H1 (cell line): ENCODE results near the gene KDM6A. TPM values are rescaled to one million over a fixed set of nuclear protein-coding genes. Genes with fewer than 3 reads are reported as not detected.

ENCODE experiments used
- CTCF ChIA-PET: fragments of 300-600 bp; sonication (Branson Sonifier 250); formaldehyde crosslinking; loops from one replicate; lab custom pipeline; 2021; ENCODE audit not compliant: partially characterized antibody; lab: Charles Lee
- POLR2A ChIA-PET: fragments of 300-600 bp; sonication (Branson Sonifier 250); formaldehyde crosslinking; loops from one replicate; lab custom pipeline; 2021; ENCODE audit warnings: inconsistent platforms; ENCODE audit not compliant: partially characterized antibody; lab: Charles Lee
- DNase-seq, 2 experiments: peaks; one replicate each; pipeline versions ENCODE4 v3.0.0 to v3.0.0-alpha.2; 2010 to 2022; ENCODE audit warnings: low spot score in 2 of 2, low read depth in 1 of 2, mixed read lengths in 1 of 2
- FAIRE-seq: peaks from 2 replicates; lab custom pipeline; 2011; peaks lifted over from hg19 to GRCh38; lab: Jason Lieb, UNC
- H2AFZ ChIP-seq: 2 replicates; pipeline ENCODE4 v1.8.1; 2012; ENCODE audit warnings: low read length, inconsistent platforms
- H2AK5ac ChIP-seq: 2 replicates; pipeline ENCODE4 v1.6.1; 2013; ENCODE audit warnings: low read depth, low read length
- H2BK120ac ChIP-seq: replicated peaks from 2 replicates; pipeline ENCODE3; 2013; ENCODE audit warnings: low read depth, low read length, inconsistent platforms
- H2BK12ac ChIP-seq: 2 replicates; pipeline ENCODE4 v1.6.1; 2013; ENCODE audit warnings: low read depth, low read length
- H2BK15ac ChIP-seq: 2 replicates; pipeline ENCODE4 v1.6.1; 2013; ENCODE audit warnings: low read length
- H2BK20ac ChIP-seq: 2 replicates; pipeline ENCODE4 v1.6.1; 2013; ENCODE audit warnings: low read length
- H2BK5ac ChIP-seq: 2 replicates; pipeline ENCODE4 v1.6.1; 2013; ENCODE audit warnings: low read depth, low read length
- H3K14ac ChIP-seq: 2 replicates; pipeline ENCODE4 v1.6.1; 2013; ENCODE audit warnings: inconsistent platforms; ENCODE audit not compliant: insufficient read length
- H3K18ac ChIP-seq: 2 replicates; pipeline ENCODE4 v1.6.1; 2013; ENCODE audit warnings: low read length; ENCODE audit errors: extremely low read depth
- H3K23ac ChIP-seq: 2 replicates; pipeline ENCODE4 v1.6.1; 2013; ENCODE audit warnings: inconsistent platforms; ENCODE audit not compliant: insufficient read length
- H3K23me2 ChIP-seq: 2 replicates; pipeline ENCODE4 v1.6.1; 2013; ENCODE audit warnings: low read depth, low read length
- H3K27ac ChIP-seq: 2 replicates; pipeline ENCODE4 v1.6.1; 2011; ENCODE audit warnings: low read depth, low read length, inconsistent platforms
- H3K27me3 ChIP-seq, 4 experiments: replicated peaks in 1 of 4; 1 replicate in 1 of 4; 2 replicates in 3 of 4; pipeline versions ENCODE4 v1.6.1 to v1.8.1; 2011 to 2013; ENCODE audit warnings: low read length in 3 of 4, mild to moderate bottlenecking in 3 of 4, inconsistent platforms in 2 of 4, mixed read lengths in 2 of 4, moderate library complexity in 1 of 4; ENCODE audit not compliant: control insufficient read depth in 3 of 4, insufficient read depth in 3 of 4; ENCODE audit errors: extremely low read depth in 1 of 4
- H3K36me3 ChIP-seq, 4 experiments: 2 replicates each; pipeline versions ENCODE4 v1.6.1 to v1.8.1; 2011 to 2013; ENCODE audit warnings: mild to moderate bottlenecking in 4 of 4, low read length in 3 of 4, moderate library complexity in 2 of 4, control low read depth in 1 of 4, inconsistent platforms in 1 of 4; ENCODE audit not compliant: insufficient read depth in 4 of 4, control insufficient read depth in 2 of 4
- H3K4ac ChIP-seq: replicated peaks from 2 replicates; pipeline ENCODE3; 2013; ENCODE audit warnings: low read length, low read depth, mixed read lengths, inconsistent platforms; ENCODE audit not compliant: insufficient read length
- H3K4me1 ChIP-seq, 4 experiments: replicated peaks in 1 of 4; 1 replicate in 1 of 4; 2 replicates in 3 of 4; pipeline versions ENCODE4 v1.6.1 to v1.8.1; 2011 to 2013; ENCODE audit warnings: low read length in 3 of 4, inconsistent platforms in 2 of 4, mixed read lengths in 1 of 4; ENCODE audit not compliant: insufficient read depth in 4 of 4, control insufficient read depth in 3 of 4
- H3K4me2 ChIP-seq, 2 experiments: 2 replicates each; pipeline versions ENCODE4 v1.6.1 to v1.8.1; 2011 to 2013; ENCODE audit warnings: low read depth in 2 of 2, low read length in 2 of 2, control low read depth in 1 of 2, inconsistent platforms in 1 of 2, mild to moderate bottlenecking in 1 of 2; ENCODE audit not compliant: insufficient read depth in 1 of 2
- H3K4me3 ChIP-seq, 4 experiments: fragments of 200-600, 300-600 bp in 1 of 4; sonication (generic), shearing (Covaris generic), sonication (Bioruptor Twin) in 1 of 4; 2 replicates each; pipeline versions ENCODE4 v1.5.1 to v1.8.1; 2011 to 2016; ENCODE audit warnings: low read length in 4 of 4, low read depth in 3 of 4, control low read depth in 2 of 4, inconsistent platforms in 2 of 4, mild to moderate bottlenecking in 2 of 4, mixed read lengths in 1 of 4, moderate library complexity in 1 of 4; ENCODE audit not compliant: insufficient read depth in 2 of 4; ENCODE audit errors: extremely low read depth in 1 of 4
- H3K56ac ChIP-seq: replicated peaks from 2 replicates; pipeline ENCODE3; 2013; ENCODE audit warnings: low read depth, mild to moderate bottlenecking, mixed read lengths, low read length, inconsistent platforms; ENCODE audit not compliant: insufficient read length
- H3K79me1 ChIP-seq: 2 replicates; pipeline ENCODE4 v1.6.1; 2013; ENCODE audit warnings: low read depth, low read length, control low read depth
- H3K79me2 ChIP-seq, 2 experiments: 2 replicates each; pipeline versions ENCODE4 v1.6.1 to v1.8.1; 2012 to 2013; ENCODE audit warnings: low read length in 2 of 2, mild to moderate bottlenecking in 2 of 2, inconsistent platforms in 1 of 2; ENCODE audit not compliant: insufficient read depth in 2 of 2, control insufficient read depth in 1 of 2
- H3K9ac ChIP-seq, 4 experiments: replicated peaks in 1 of 4; 1 replicate in 1 of 4; 2 replicates in 3 of 4; pipeline versions ENCODE4 v1.6.1 to v1.8.1; 2011 to 2013; ENCODE audit warnings: low read depth in 3 of 4, low read length in 3 of 4, control low read depth in 2 of 4, mild to moderate bottlenecking in 2 of 4, moderate library complexity in 2 of 4, inconsistent platforms in 1 of 4; ENCODE audit errors: extremely low read depth in 1 of 4
- H3K9me3 ChIP-seq, 2 experiments: 2 replicates each; pipeline versions ENCODE4 v1.6.1 to v1.8.1; 2012 to 2013; ENCODE audit warnings: mild to moderate bottlenecking in 2 of 2, moderate library complexity in 2 of 2, control low read depth in 1 of 2, inconsistent platforms in 1 of 2, low read depth in 1 of 2, low read length in 1 of 2, mixed read lengths in 1 of 2; ENCODE audit not compliant: insufficient read depth in 2 of 2
- H4K20me1 ChIP-seq, 2 experiments: replicated peaks in 1 of 2; 2 replicates each; pipeline versions ENCODE3 to v1.8.1; 2011 to 2013; ENCODE audit warnings: inconsistent platforms in 2 of 2, low read length in 2 of 2, mild to moderate bottlenecking in 1 of 2; ENCODE audit not compliant: insufficient read depth in 2 of 2, control insufficient read depth in 1 of 2
- H4K5ac ChIP-seq: 2 replicates; pipeline ENCODE4 v1.6.1; 2013; ENCODE audit warnings: low read length, low read depth, mixed read lengths, inconsistent platforms; ENCODE audit not compliant: insufficient read length
- H4K8ac ChIP-seq: 2 replicates; pipeline ENCODE4 v1.8.0; 2013; ENCODE audit warnings: mild to moderate bottlenecking, moderate library complexity, low read length, inconsistent platforms; ENCODE audit not compliant: insufficient read depth; ENCODE audit errors: extremely low read depth
- H4K91ac ChIP-seq: replicated peaks from 2 replicates; pipeline ENCODE3; 2013; ENCODE audit warnings: low read length, mixed read lengths, inconsistent platforms; ENCODE audit not compliant: insufficient read length
- ASH2L ChIP-seq: fragments of 200-600, 300-600 bp; sonication (generic); IDR thresholded peaks from one replicate; pipeline ENCODE4 v1.7.1; 2017; ENCODE audit warnings: low read length
- ATF2 ChIP-seq: IDR thresholded peaks from 2 replicates; pipeline ENCODE4 v1.6.1; 2012; ENCODE audit warnings: low read length, inconsistent platforms
- CEBPB ChIP-seq: IDR thresholded peaks from 2 replicates; pipeline ENCODE4 v1.6.1; 2012; ENCODE audit warnings: low read depth, low read length
- HDAC6 ChIP-seq: IDR thresholded peaks from one replicate; pipeline ENCODE4 v1.7.1; 2012; ENCODE audit warnings: low read depth, mild to moderate bottlenecking, inconsistent platforms, low read length, moderate library complexity
- PHF8 ChIP-seq: fragments of 200-600 bp; sonication (generic); conservative IDR thresholded peaks from 2 replicates; pipeline ENCODE4 v1.7.1; 2012; ENCODE audit warnings: low read depth, mild to moderate bottlenecking, inconsistent platforms, low read length, moderate library complexity
- RBBP5 ChIP-seq: IDR thresholded peaks from 2 replicates; pipeline ENCODE4 v1.7.1; 2012; ENCODE audit warnings: low read depth, mild to moderate bottlenecking, inconsistent platforms, low read length, moderate library complexity, borderline replicate concordance
- SP1 ChIP-seq: IDR thresholded peaks from 2 replicates; pipeline ENCODE4 v1.6.1; 2011; ENCODE audit warnings: low read depth, low read length
- YY1 ChIP-seq: IDR thresholded peaks from 2 replicates; pipeline ENCODE4 v1.6.1; 2011; ENCODE audit warnings: low read depth, mild to moderate bottlenecking, low read length
- ZNF274 ChIP-seq: IDR thresholded peaks from 2 replicates; pipeline ENCODE4 v1.7.0; 2012; ENCODE audit warnings: low read length, borderline replicate concordance; ENCODE audit errors: extremely low read depth
- WGBS, 2 experiments: shearing (Covaris generic) in 1 of 2; methylation state at CpG; one replicate each; pipeline versions ENCODE4 v1.1.6 to v1.1.7; 2013 to 2015; ENCODE audit warnings: low lambda C conversion rate in 2 of 2, mixed read lengths in 2 of 2, inconsistent platforms in 1 of 2, low coverage in 1 of 2, missing lambda C conversion rate in 1 of 2; ENCODE audit not compliant: insufficient replicate concordance in 2 of 2, insufficient coverage in 1 of 2, insufficient read length in 1 of 2; ENCODE audit errors: extremely low coverage in 1 of 2, missing lambda C conversion rate in 1 of 2; 5-methylcytosine and 5-hydroxymethylcytosine counted together
- polyA plus RNA-seq, 7 experiments: library from polyadenylated mRNA; depleted of rRNA in 3 of 7; stranded (reverse) in 5 of 7; unstranded in 2 of 7; fragments of >200 nt in 5 of 7; fragments of 200-250 nt in 2 of 7; gene quantifications; 1 replicate in 5 of 7; 2 replicates in 1 of 7; 4 replicates in 1 of 7; pipeline versions ENCODE4 v1.2.1 to v1.2.3, GENCODE V29; 2011 to 2013; ENCODE audit warnings: missing spikeins in 2 of 7, mixed read lengths in 2 of 7
- total RNA-seq: library from RNA; stranded (reverse); fragmentation: NEBNext Ultra II Directional; extraction: Animal tissue kit (Norgen Biotek cat#: 25700); gene quantifications from 2 replicates; pipeline ENCODE4 v1.2.1, GENCODE V29; 2021

KDM6A gene
- total and polyA plus RNA-seq, 2 of the 8 experiments (the other 6 are each of a cell fraction or from before 2014, with no cell fraction given): 43.5 to 58.4 TPM

- DNase-seq: no peak
- H2BK12ac ChIP-seq: no peak overlapping the region
- no peak overlapping the region for H3K4me2 ChIP-seq
- H4K20me1 ChIP-seq: no peaks in the 10 kb centered on the region
- ChIA-PET CTCF (no interaction called here), POLR2A (no interaction called here)
- no peak overlapping the region for H4K91ac ChIP-seq
- H3K18ac ChIP-seq: no peak overlapping the region
- no peak overlapping the region for H2BK5ac ChIP-seq
- no peaks in the 10 kb centered on the region for H3K9me3 ChIP-seq
- no peak overlapping the region for H2BK20ac ChIP-seq
- H3K79me2 ChIP-seq: no peaks in the 10 kb centered on the region
- no peak overlapping the region for H3K23ac ChIP-seq
- no peak overlapping the region for H2AK5ac ChIP-seq
- H3K56ac ChIP-seq: no peak overlapping the region
- FAIRE-seq: no peak
- no peak overlapping the region for H3K14ac ChIP-seq
- no peaks in the 10 kb centered on the region for H3K23me2 ChIP-seq
- H3K27ac ChIP-seq: no peak overlapping the region
- no peak overlapping the region for H3K9ac ChIP-seq
- H3K4me1 ChIP-seq: no peaks in the 10 kb centered on the region
- no peak overlapping the region for H4K5ac ChIP-seq
- TF ChIP-seq CEBPB: no peak
- TF ChIP-seq SP1: no peak
- TF ChIP-seq HDAC6: no peak
- no peak for TF ChIP-seq ATF2
- no peak for TF ChIP-seq RBBP5
- no peak for TF ChIP-seq ASH2L
- TF ChIP-seq YY1: no peak
- no peak for TF ChIP-seq PHF8
- no peak for TF ChIP-seq ZNF274
- H3K4me3 ChIP-seq: no peak overlapping the region
- H3K36me3 ChIP-seq: no peaks in the 10 kb centered on the region
- no peak overlapping the region for H4K8ac ChIP-seq
- no peaks in the 10 kb centered on the region for H3K79me1 ChIP-seq
- H2BK15ac ChIP-seq: no peak overlapping the region
- 97% methylated on average over 4 of the region's 4 CpGs; no CpG with 5 or more reads in 1 of the 2 experiments for WGBS, 2 experiments
- H2BK120ac ChIP-seq: no peak overlapping the region
- no peaks in the 10 kb centered on the region for H3K27me3 ChIP-seq
- H3K4ac ChIP-seq: no peak overlapping the region
- H2AFZ ChIP-seq: no peak overlapping the region
Measured at GRCh38 chrX:44828008-44828605, 44.9 kb upstream of the KDM6A start.
